ENCODE results near the gene KRTAP12-1.

DNA sequence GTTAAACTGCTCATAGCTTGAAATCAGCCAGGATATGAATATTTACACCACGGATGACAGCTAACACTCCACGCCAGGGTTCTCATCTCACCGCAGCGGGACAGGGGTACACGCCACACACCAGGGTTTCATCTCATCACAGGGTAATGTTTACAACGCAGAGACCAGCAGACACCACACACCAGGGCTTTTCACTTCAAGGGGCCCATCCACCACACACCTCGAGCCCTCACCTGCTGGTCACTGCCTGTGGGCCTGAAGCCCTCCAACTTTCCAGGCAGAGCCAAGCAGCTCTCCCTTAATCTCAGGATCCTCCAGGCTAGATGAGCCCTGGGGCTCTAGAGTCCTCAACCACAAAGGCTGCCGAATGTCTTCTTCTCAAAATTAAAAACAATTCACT lies 13.7 kb upstream of the KRTAP12-1 start:
- TF ChIP-seq TAF1 (IDR thresholded peaks at IDR 0.05; ENCODE audit: borderline replicate concordance, insufficient read depth, low read length) (no peak), POLR2AphosphoS5 (IDR thresholded peaks at IDR 0.05; ENCODE audit: low read depth, low read length) (no peak)

Measured in PFSK-1 (cell line).